SH-SY5Y (cell line): ENCODE data around the gene MAP1B.

Experiments
- GATA2 ChIP-seq: IDR thresholded peaks from 2 replicates; pipeline ENCODE4 v1.6.1; 2011; ENCODE audit warnings: mild to moderate bottlenecking, low read depth, low read length
- GATA3 ChIP-seq: IDR thresholded peaks from 2 replicates; pipeline ENCODE4 v1.6.1; 2011; ENCODE audit warnings: low read depth, mild to moderate bottlenecking, low read length, moderate library complexity

DNA sequence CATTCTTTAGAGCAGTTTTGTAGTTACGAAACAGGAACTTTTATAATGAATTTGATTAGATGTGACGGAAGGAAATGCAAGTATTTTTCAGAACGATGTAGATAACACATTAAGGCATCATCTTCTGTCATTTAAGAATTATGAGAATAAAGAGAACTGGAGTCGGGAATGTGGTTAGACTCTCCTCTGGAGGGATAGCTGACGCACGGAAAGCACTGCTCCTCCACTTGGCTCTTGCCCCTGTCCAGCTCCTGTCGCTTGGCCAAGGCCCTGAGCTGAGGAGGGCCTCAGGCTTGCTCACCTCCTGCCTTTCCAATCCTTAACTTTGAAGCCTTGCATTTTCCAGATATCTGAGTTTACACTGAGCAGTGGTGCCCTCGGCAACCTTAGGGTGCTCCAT, 60.5 kb downstream of the MAP1B start:
- TF ChIP-seq GATA3 (no peak), GATA2 (no peak)
